Measurements from ENCODE around the gene ZNF22.

ZNF22 gene

DNA sequence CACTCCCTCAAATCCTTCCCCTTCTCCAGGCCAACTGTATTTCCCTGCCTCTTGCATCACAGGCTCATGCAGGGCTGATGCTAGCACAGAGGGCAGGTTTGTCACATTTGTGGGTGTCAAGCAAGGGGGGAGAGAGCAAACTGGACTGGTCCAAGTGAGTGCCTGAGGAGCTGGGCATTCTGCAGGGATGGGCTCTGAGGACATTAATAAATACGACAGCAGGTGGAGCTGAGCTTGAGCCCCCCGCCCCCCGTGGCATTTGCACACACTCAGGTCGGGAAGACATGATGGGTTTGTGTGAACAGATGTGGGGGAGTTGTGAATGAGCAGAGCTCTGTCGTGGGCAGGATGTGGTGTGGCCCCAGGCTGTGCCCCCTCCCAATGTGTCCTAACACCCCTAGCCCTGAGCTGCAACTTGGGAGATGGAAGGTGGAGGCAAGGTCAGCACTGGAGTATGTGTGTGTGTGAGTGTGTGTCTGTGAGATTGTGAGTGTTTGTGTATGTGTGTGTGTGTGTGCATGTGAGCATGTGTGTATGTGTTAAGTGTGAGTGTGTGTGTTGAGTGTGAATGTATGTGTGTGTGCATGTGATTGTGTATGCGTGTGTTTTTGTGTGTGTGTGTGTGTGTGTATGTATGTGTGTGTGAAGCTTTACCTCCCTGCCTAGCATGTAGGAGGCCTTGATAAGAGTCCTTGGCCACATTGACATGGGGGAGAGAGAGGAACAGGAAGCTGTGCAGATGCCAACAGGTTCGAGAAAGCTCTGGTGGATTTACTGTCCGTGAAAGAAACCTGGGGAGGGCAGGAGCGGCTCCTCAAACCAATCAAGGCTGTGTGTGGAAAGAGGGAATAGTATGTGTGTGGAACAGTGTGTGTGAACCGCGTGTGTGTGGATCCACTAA, 32.0 kb upstream of the ZNF22 start:
- no peak for DNase-seq (ENCODE audit: low read depth)
- TF ChIP-seq, protein P1, sequence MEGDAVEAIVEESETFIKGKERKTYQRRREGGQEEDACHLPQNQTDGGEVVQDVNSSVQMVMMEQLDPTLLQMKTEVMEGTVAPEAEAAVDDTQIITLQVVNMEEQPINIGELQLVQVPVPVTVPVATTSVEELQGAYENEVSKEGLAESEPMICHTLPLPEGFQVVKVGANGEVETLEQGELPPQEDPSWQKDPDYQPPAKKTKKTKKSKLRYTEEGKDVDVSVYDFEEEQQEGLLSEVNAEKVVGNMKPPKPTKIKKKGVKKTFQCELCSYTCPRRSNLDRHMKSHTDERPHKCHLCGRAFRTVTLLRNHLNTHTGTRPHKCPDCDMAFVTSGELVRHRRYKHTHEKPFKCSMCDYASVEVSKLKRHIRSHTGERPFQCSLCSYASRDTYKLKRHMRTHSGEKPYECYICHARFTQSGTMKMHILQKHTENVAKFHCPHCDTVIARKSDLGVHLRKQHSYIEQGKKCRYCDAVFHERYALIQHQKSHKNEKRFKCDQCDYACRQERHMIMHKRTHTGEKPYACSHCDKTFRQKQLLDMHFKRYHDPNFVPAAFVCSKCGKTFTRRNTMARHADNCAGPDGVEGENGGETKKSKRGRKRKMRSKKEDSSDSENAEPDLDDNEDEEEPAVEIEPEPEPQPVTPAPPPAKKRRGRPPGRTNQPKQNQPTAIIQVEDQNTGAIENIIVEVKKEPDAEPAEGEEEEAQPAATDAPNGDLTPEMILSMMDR (IDR thresholded peaks at IDR 0.05; ENCODE audit: insufficient read depth, low read depth, low read length, missing control alignments), result no peak
- no peak overlapping the region for H3K4me3 ChIP-seq (ENCODE audit: low read length)

DNA sequence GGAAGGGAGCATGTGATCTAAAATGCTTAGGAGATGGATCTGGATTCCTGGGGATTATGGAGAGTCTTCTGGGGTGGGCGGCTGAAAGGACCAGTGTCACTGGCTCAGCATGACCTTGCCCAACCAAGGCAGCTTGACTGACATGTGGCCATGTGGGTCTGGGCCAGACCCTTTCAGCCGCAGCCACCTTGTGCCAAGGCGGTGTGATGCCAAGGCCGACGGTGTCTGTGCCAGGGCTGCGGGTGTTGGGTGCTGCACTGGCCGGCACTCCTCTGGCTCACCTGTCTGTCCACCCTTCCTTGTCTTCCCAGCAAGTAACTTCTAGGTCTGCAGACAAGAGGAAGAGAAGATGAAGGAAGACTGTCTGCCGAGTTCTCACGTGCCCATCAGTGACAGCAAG, 30.9 kb upstream of the ZNF22 start:
- DNase-seq (ENCODE audit: low read depth), result no peak
- TF ChIP-seq, protein P1 (IDR thresholded peaks at IDR 0.05; ENCODE audit: insufficient read depth, low read depth, low read length, missing control alignments), result no peak
- no peak overlapping the region for H3K4me3 ChIP-seq (ENCODE audit: low read length)

DNA sequence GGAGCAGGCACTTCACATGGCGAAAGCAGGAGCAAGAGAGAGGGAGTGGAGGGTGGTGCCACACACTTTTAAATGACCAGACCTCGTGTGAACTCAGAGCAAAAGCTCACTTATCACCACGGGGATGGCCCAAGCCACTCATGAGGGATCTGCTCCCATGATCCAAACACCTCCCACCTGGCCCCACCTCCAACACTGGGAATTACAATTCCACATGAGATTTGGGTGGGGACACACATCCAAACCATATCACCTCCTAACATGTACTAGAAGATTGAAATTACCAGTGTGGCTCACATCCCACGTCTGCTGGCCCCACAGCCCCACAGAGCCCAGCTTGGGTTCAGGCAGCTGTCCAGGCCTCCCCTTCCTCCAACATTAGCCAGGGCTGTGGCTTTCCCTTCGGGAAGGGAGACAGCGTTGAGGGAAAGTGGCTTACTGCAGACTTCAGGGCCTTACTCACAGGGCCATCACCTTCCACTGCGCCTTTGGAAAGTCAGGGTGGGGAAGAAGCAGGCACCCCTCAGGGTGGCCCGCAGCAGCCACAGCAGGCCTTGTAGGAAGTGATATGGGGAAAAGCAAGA, 29.8 kb upstream of the ZNF22 start:
- DNase-seq (ENCODE audit: low read depth), result no peak
- TF ChIP-seq, protein P1 (IDR thresholded peaks at IDR 0.05; ENCODE audit: insufficient read depth, low read depth, low read length, missing control alignments), result no peak
- no peak overlapping the region for H3K4me3 ChIP-seq (ENCODE audit: low read length)

DNA sequence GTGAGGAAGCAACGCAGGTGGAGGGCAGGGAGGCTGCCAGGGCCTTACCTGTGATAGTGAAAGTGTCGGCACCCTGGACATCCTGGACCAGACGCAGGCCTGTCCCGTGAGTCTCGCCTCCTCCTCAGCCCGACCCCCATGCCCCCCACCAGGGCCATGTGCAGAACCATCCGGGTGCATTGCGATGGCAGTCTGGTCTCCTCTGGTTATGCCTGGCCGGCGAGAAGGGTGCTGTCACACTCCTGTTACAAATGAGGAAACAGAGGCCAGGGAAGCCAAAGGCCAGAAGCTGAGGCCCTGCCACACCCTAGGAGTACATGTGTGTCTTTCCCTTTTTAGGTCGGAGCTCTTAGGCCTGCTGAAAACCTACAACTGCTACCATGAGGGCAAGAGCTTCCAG, 29.3 kb upstream of the ZNF22 start:
- no peak overlapping the region for H3K4me3 ChIP-seq (ENCODE audit: low read length)
- no peak for DNase-seq (ENCODE audit: low read depth)

DNA sequence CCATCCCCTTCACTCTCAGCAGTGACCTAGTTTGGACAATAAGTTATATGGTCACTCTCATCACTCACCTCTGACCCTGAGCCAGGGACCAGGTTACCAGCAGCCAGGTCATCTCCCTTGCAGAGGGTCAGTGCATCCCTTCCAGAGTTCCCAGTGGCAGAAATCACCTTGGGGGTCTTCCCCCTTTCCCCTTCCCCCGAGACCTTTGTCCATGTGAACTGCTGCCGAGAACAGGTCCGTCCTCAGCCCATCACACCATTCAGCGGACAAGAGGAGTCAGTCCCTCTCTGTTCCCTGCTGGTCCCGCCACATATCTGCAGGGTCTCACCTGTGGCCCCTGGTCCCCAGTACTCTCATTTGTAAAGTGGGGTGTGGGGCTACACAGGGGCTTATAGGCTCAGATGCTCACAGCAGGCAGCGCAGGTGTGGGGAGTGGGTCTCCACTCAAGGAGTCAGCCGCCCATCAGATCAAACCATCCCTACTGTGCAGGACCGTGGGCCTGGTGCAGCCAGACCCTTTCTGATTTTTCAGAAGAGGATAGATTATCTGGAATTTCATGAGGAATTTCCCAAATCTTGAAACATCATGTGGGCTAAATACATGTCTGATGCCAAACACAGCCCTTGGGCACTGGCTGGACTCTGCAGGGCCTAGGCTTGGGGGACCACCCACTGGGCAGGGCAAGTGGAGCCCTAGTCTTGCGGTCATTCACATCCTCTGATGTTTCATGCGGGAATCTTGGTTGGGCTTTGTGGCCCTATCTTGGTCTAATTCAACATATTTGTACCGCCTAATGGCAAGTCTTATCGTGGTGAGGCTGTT, 28.6 kb upstream of the ZNF22 start:
- TF ChIP-seq, protein P1 (IDR thresholded peaks at IDR 0.05; ENCODE audit: insufficient read depth, low read depth, low read length, missing control alignments), result no peak
- DNase-seq (ENCODE audit: low read depth), result no peak
- no peak overlapping the region for H3K4me3 ChIP-seq (ENCODE audit: low read length)

More for the DNA sequence above, 29.3 kb upstream of the ZNF22 start:
- TF ChIP-seq, protein P1 (IDR thresholded peaks at IDR 0.05; ENCODE audit: insufficient read depth, low read depth, low read length, missing control alignments), result no peak

DNA sequence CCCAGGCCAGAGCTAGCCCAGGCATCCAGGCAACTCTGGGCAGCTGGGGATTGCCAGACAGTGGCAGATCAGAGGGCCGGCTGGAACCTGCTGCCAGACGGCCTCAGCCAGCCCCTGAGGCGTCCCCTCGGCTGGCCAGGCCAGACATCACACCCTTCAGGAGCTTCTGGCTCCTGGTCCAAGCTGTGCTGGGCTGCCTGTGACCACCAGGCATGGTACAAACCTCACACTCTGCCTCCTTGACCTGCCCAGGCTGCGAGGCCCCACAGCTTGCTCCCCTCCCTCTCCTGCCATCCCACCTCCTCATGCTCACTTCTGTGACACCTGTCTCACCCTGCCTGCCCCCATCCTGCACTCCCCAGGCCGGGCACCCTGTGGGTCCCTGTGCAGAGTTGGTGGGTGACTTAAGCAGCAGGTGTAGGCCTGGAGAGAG, 27.8 kb upstream of the ZNF22 start:
- H3K4me3 ChIP-seq (ENCODE audit: low read length), result no peak overlapping the region
- TF ChIP-seq, protein P1 (IDR thresholded peaks at IDR 0.05; ENCODE audit: insufficient read depth, low read depth, low read length, missing control alignments), result no peak
- DNase-seq (ENCODE audit: low read depth), result no peak

All from epithelial cell of esophagus (primary cell).